Right lobe of liver (tissue), 6 donors: ENCODE data around the gene GOLGA3. TPM values are rescaled to one million over a fixed set of nuclear protein-coding genes. Genes with fewer than 3 reads are reported as not detected.
A peak's percentile ranks its signal among the peaks of the same experiment; 100 is the strongest.

Source experiments
- ATAC-seq, 4 donors: fragments of 200-7000 bp; cut with Tn5 transposase; one replicate each; pipeline ENCODE4 v1.9.1; 2020; ENCODE audit warnings: mild to moderate bottlenecking in 4 of 4, moderate library complexity in 4 of 4
- DNase-seq, 3 donors: peaks; one replicate each; pipeline ENCODE4 v3.0.0-alpha.2; 2020
- H3K27ac ChIP-seq, 3 donors: fragments of 200-600 bp; one replicate each; pipeline ENCODE4 v1.8.0; 2022
- H3K27me3 ChIP-seq, 2 donors: fragments of 200-600 bp; one replicate each; pipeline ENCODE4 v1.8.0; 2022
- H3K36me3 ChIP-seq, 4 donors: fragments of 200-600 bp; sonication (generic) in 1 of 4; one replicate each; pipeline versions ENCODE4 v1.5.1 to v1.8.0; 2017 to 2022; ENCODE audit warnings: control low read depth in 1 of 4
- H3K4me1 ChIP-seq, 4 donors: fragments of 200-600 bp; sonication (generic) in 1 of 4; one replicate each; pipeline versions ENCODE4 v1.5.1 to v1.8.0; 2017 to 2022; ENCODE audit warnings: control low read depth in 1 of 4
- H3K4me3 ChIP-seq, 3 donors: fragments of 200-600 bp; one replicate each; pipeline ENCODE4 v1.8.0; 2022
- H3K9me3 ChIP-seq, 4 donors: fragments of 200-600 bp; sonication (generic) in 1 of 4; one replicate each; pipeline versions ENCODE4 v1.5.1 to v1.8.0; 2017 to 2022; ENCODE audit warnings: control low read depth in 1 of 4
- CTCF ChIP-seq, 4 donors: fragments of 200-600 bp in 3 of 4; fragments of 450-650 bp in 1 of 4; IDR thresholded peaks; one replicate each; pipeline versions ENCODE4 v1.5.1 to v1.8.0; 2016 to 2022; ENCODE audit warnings: antibody characterized with exemption in 4 of 4, mild to moderate bottlenecking in 2 of 4
- POLR2A ChIP-seq: fragments of 450-650 bp; IDR thresholded peaks from one replicate; pipeline ENCODE4 v1.6.1; 2017; ENCODE audit warnings: antibody characterized with exemption, mild to moderate bottlenecking
- WGBS: methylation state at CpG from one replicate; pipeline ENCODE4 v1.1.6; 2018; ENCODE audit warnings: low coverage, low lambda C conversion rate; ENCODE audit not compliant: insufficient coverage; ENCODE audit errors: missing lambda C conversion rate; 5-methylcytosine and 5-hydroxymethylcytosine counted together
- intact Hi-C, 2 donors: fragments of 100-400 bp; cut with DNase I; formaldehyde crosslinking; loops; one replicate each; pipeline versions ENCODE4 v1.11.2 to v1.14.1; 2022
- total RNA-seq, 6 experiments: library from RNA; depleted of rRNA in 2 of 6; stranded (reverse); fragments of >200 nt in 2 of 6; fragmentation: NEBNext Ultra II Directional in 3 of 6; extraction: Animal tissue kit (Norgen Biotek cat#: 25700) in 3 of 6; gene quantifications; one replicate each; pipeline versions ENCODE4 v1.1.0 to v1.2.4, GENCODE V29; 2016 to 2023
- donor health status: DM: no; HTN: yes; CAD: no.
- donor health status: DM: no; HTN: no; CAD: no.
- donor health status: DM: no; HTN: no; CAD: no.
- donor health status: DM: no; HTN: yes; CAD: no.
- donor health status: DM: no; HTN: yes; CAD: no.

GOLGA3 gene
- total RNA-seq, 6 experiments from 2014 or later, result 15.7 to 37.5 (median 22.8) TPM

- WGBS, result 96% methylated on average over 9 of the region's 19 CpGs
- Histone ChIP-seq H3K27me3 (no peaks in the 10 kb centered on the region), H3K4me3 (no peak overlapping the region), H3K27ac (no peak overlapping the region), H3K9me3 (no peaks in the 10 kb centered on the region), H3K36me3 (peaks cover 7 to 83% (median 40%) of the 10 kb centered on the region in 4 donors), H3K4me1 (no peaks in the 10 kb centered on the region)
- ATAC-seq (no peak), DNase-seq (peak in 1 of 3 donors; percentile 8)
- intact Hi-C loops, result no loop called here
- TF ChIP-seq POLR2A, result no peak
- TF ChIP-seq CTCF (IDR thresholded peaks at IDR 0.05), result no peak
Observed at GRCh38 chr12:132739600-132740312, 88.9 kb downstream of the GOLGA3 start.

DNA sequence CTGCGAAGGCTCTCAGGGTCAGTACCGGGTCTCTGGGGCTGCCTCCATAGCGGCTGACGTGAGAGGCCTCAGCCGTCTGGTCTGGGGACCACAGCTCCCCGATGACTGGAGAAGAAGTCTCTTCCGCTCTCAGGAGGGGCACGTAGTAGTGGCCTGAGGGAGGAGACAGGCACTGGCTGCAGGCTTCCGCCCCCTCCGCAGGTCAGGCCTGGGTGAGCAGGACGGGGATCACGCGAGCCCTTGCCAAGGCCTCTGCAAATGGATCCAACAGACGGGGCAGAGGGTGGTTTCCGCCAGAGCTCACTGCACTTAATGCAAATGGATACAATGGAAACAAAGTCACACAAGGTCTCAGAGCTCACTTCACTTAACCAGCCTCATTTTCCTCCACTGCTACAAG, 91.8 kb downstream of the GOLGA3 start:
- TF ChIP-seq POLR2A (no peak), CTCF (IDR thresholded peaks at IDR 0.05) (no peak)
- peaks cover 0 to 71% (median 44%) of the 10 kb centered on the region in 4 donors for H3K36me3 ChIP-seq
- WGBS, result 94% methylated on average over 8 of the region's 15 CpGs
- H3K9me3 ChIP-seq, result no peaks in the 10 kb centered on the region
- no peak overlapping the region for H3K4me3 ChIP-seq
- ATAC-seq (peak in 1 of 4 donors; percentile 16), DNase-seq (no peak)
- intact Hi-C loops, result no loop called here
- no peaks in the 10 kb centered on the region for H3K27me3 ChIP-seq
- H3K4me1 ChIP-seq, result no peaks in the 10 kb centered on the region
- H3K27ac ChIP-seq, result no peak overlapping the region

- 97% methylated on average over 6 of the region's 12 CpGs for WGBS
- Histone ChIP-seq H3K27ac (no peak overlapping the region), H3K9me3 (no peaks in the 10 kb centered on the region), H3K27me3 (no peaks in the 10 kb centered on the region), H3K4me1 (no peaks in the 10 kb centered on the region), H3K4me3 (no peak overlapping the region), H3K36me3 (peaks cover 0 to 70% (median 43%) of the 10 kb centered on the region in 4 donors)
- peak in 1 of 4 donors; percentile 12 for ATAC-seq
- intact Hi-C loops, result no loop called here
- no peak for DNase-seq
- TF ChIP-seq POLR2A, result no peak
- no peak for TF ChIP-seq CTCF (IDR thresholded peaks at IDR 0.05)
Observed at GRCh38 chr12:132736378-132736777, 92.3 kb downstream of the GOLGA3 start.

- Histone ChIP-seq H3K36me3 (peaks cover 0 to 61% (median 37%) of the 10 kb centered on the region in 4 donors), H3K27ac (no peak overlapping the region), H3K27me3 (no peaks in the 10 kb centered on the region), H3K4me3 (no peak overlapping the region), H3K9me3 (no peaks in the 10 kb centered on the region), H3K4me1 (no peaks in the 10 kb centered on the region)
- no peak for TF ChIP-seq CTCF (IDR thresholded peaks at IDR 0.05)
- no peak for TF ChIP-seq POLR2A
- DNase-seq (no peak), ATAC-seq (no peak)
- 92% methylated on average over 10 of the region's 20 CpGs for WGBS
- intact Hi-C loops, result no loop called here
Observed at GRCh38 chr12:132735496-132735895, 93.2 kb downstream of the GOLGA3 start.
